ENCODE measurements around the gene PCID2.

DNA sequence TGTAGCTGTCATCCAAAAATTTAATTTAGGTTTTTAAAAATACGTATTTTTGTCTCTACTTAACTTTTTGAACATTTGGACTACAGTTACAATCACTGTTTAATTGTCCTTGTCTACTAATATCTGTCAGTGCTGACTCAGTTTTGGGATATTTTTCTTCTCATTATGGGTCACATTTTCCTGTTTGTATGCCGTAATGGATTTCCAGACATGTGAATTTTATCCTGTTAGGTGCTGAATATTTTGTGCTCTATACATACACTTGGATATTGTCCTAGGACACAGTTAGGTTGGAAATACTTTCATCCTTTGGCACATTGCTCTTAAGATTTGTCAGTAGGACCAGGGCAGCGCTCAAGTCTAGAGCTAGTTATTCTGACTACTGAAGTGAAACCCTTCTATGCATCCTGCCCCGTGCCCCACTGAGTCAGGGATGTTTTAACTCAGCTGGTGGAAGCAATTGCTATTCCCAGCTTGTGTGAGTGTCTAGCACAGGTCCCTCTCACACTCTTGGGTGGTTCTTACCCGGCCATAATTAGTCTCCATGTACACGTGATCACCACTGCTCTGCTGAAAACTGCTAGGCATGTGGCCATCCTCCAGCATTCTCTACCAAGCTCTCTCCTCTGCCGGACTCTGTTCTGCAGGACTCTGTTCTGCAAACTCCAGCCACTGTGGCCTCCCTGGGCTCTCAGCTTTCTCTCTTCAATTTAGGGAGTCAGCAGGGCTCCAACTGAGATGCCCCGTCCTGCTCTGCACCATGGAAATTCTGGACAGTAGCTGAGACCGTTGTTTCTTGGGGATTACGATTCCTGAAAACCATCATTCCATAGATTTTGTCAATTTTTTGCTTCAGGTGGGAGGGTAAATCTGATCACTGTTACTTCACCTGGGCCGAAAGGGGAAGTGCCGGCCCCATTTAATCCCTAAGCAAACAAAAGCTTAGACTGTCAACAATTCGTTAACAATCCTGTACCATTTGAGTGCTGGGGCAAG is 38.9 kb downstream of the PCID2 start:
- no peak for TF ChIP-seq CTCF (IDR thresholded peaks at IDR 0.05; ENCODE audit: low read length)
- TF ChIP-seq EZH2 (IDR thresholded peaks at IDR 0.05; ENCODE audit: borderline replicate concordance, low read length), result no peak

Measured in OCI-LY1 (cell line).